T-helper 22 cell (primary cell): ENCODE results near the gene FABP2.
A peak's percentile ranks its signal among the peaks of the same experiment; 100 is the strongest.
"Not testable (repeated sequence)": the region's sequence is repeated elsewhere in the genome, so short reads cannot be mapped to it uniquely, and the experiment has no call there.

Source experiments
- DNase-seq: peaks from one replicate; pipeline ENCODE4 v3.0.0-alpha.2; 2020; ENCODE audit warnings: low read depth

Gene FABP2

DNA sequence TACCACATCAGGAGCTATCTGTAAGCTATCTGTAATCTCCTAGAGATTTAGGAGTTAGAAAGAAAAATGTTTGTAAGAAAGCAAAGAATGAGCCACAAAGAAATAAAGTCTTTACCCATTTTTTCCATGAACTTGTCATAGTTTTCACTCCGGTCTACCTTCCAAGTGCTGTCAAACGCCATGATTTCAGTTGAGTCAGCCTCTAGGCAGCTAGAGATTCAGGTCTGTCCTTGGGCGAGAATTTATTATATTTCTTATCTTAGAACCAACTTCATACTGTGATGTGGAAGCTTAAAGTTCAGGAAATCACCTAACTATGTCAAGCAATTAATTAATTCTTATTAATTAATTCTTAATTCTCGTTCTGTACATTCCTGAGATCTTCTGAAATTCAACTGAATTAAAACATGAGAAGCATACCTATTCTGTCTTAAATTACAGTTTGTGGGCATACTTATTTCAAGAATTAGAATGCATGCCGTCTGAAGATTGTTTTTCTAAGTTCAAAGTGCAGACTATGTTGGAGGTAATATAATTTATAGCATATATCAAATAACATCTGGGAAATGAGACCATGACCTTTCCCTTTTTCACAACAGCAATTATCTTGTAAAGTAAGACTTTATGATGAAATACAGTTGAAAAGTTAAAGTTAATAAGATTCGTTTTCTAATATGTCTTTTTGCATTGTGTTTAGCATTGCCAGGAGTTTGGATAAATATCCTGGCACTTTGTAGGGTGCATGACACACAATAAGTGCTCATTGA is at the start of gene FABP2:
Gene FABP2, minus strand, starts transcription at position 218 of the 767 bp plus-strand sequence. Its CDS starts 36 bp downstream, at position 182.
- DNase-seq: no peak

DNA sequence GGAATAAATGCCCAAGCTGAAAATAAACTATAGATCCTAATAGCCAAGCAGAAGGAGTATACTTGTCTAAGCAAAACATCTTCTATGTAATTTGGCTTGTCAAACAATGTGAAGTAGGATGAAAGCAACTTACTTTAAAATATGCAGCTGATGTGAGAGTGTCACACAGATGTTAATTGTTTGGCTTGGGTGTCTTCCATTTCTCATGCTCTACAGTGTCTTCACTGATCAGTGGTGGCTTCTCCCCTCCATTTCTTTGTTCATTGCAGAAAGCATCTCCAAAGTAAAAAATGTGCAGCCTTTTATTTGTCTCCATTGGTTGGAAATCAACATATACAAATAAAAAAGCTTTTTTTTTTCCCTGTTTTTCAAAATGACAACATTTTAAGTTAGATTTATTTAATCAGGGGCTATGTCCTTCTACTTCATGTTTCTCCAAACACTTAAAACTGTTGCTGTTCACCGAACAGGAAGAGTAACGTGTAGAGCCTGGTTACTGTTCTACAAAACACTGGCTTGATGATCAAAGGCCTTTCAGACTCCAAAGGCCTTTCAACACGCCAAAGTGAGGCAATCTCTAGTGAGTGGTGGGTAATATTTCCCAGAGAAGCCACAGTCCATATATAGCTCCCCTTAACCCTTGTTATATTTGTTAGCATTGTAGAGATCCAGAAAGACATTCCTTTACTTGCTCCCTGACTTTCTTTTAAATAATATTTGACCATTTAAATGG is 49.2 kb upstream of the FABP2 start:
- DNase-seq: not testable (repeated sequence)

DNA sequence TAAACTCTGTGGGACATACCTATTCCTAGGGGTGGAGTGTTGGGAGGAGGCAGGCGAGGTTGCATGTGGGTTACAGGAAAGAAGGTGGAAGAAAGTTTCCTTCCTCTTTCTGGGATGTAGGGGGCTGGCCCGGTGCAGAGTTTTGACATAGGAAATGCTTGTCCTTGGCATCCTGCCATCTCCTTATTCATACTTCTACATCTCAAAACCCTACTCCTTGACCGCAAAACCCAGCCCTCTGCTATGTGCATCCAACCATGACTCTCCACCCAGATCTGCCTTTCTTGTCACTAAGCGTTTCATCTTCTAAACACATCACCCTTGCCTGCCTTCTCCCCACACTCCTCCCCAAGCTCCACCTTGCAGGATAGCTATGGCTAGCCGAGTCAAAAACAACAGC is 48.5 kb upstream of the FABP2 start:
- DNase-seq: peak; percentile 16

DNA sequence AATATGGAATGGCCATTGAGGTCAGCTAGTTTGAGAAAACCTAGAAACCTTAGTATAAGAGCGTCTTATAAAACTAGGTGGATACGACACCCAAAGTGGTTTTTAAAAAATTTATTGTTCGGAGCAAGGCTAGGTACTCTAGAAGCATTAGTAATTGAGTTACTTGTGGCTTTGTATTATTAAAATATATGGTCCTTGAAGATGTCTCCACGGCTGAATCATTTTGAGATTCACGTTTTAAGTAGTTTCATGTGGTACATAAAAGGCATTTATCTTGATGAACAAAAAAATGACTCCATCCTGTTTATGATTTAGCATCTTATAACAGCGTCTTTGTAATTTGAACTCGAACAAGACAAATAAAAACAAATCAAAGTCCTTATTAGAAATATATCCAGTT is 44.9 kb upstream of the FABP2 start:
- not testable (repeated sequence) for DNase-seq

DNA sequence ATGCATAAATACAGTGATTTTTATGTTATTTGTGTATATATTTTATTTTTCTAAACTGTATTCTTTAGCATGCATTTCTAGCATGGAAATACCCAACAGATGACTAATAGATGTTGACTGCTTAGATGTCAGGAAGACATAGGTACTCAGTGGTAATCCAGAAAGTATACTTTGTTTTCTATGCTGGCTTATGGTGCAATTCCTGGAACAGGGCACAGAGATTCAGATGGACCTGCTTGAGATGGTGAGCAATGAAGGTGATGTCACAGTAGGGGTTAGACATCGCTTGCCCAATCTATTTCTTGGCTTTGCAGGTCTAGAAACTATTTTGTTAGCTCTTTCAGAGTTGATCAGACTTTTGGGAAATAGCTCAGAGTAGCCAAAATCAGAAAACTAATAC is 42.3 kb upstream of the FABP2 start:
- DNase-seq: not testable (repeated sequence)

DNA sequence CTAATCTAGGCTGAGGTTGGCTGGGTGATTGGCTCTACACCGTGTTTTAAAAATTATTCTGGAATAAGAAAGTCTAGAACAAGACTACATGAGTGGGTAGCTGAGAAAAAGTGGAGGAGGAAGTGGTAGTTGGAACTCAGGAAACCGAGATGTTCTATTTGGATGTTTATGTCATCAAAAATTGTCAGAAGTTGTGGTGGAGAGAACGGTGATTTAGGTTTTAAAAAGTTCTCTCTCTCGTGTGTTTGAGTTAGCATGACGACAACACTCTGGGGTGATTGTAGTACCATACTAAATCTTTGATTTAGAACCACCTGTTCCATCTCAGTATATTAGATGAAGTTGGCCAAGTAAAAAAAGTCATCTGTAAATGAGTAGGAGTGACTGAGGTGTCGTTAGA is 41.4 kb upstream of the FABP2 start:
- not testable (repeated sequence) for DNase-seq

DNA sequence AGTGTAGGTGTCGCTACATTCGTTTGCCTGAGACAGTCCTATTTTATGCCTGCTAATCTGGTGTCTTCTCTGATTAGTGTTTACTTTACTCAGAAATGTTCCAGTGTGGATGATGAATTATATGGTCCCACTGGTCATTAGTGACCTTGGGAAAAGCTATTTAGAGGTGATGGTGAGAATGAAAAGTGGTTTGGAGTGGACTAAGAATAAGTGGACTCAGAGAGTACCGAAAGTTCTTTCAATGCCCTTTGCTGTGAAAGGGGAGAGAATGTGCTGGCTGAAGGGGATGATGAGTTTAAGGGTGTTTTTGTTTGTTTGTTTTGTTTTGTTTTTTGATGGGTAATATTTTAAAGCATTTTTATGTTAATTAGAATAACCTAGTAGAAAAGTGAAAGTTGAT is 40.5 kb upstream of the FABP2 start:
- not testable (repeated sequence) for DNase-seq

DNA sequence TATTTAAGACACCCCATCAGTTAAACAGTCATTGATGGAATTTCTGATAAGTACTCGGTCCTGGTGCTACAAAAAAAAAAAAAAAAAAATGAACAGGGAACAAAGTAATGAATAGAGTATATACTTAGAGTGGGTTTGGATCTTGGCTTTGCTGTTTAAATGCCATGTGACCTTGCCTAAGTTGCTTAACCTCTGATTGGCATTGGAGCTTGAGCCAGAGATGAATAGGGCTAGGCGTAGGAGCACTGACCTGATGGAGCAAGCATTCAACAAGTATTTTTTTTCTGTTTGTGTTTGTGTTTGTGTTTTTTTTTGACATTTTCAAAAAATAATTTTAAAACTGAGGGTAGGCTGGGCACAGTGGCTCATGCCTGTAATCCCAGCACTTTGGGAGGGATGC is 37.9 kb upstream of the FABP2 start:
- not testable (repeated sequence) for DNase-seq

DNA sequence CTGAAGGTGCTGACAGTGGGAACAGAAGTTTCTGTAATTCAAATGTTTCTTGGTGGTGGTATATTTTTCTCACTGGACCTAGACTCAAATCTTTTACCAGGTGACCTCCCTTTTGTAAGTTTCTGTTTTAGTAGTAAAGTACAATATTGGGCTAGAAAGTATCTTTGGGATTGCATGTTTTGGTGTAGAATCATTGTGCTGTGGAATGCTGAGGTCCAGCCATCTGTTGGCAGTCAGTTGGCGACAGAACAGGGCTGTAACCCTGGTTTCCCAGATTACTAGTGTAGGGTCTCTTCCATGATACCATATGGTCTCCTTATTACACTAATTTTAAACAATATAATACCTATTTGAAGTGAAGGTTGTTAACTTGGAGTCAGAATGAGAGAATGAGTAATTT is 34.9 kb upstream of the FABP2 start:
- not testable (repeated sequence) for DNase-seq

DNA sequence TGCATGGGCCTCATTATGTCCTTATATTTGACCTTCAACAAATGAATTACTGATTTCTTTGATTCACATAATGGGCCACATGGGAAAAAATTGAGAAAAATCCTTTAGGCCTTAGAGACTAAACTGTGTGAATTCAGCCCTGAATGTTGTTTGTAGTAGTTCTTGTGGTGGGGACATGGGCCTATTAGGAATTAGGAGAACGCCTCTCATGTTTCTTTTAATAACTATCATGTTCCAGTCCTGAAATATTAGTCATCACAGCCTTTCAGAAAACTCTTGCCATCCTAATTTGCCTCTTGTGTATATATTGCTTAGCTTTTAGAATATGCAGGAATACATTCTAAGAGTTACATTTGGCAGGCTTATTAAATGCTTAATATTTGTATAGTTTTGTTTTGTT is 34.1 kb upstream of the FABP2 start:
- not testable (repeated sequence) for DNase-seq

DNA sequence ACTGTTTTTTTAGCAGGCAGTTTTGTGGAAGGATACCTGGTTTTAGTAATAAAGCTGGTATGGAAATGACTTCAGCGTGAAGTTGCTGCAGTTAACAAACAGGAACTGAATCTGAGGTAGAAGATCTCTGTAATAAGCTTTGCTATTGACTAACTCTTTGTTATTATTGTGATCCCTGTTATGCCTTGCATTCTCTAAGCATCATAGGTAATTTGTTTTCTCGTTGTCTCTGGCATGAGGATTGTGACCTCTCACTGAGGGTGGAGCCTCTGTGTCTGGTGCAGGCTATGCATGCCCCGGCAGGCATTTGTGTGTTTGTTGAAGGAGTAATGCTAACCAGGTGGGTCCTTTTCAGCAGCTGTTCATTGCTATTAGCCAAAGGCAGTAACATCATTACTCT is 31.4 kb upstream of the FABP2 start:
- not testable (repeated sequence) for DNase-seq

DNA sequence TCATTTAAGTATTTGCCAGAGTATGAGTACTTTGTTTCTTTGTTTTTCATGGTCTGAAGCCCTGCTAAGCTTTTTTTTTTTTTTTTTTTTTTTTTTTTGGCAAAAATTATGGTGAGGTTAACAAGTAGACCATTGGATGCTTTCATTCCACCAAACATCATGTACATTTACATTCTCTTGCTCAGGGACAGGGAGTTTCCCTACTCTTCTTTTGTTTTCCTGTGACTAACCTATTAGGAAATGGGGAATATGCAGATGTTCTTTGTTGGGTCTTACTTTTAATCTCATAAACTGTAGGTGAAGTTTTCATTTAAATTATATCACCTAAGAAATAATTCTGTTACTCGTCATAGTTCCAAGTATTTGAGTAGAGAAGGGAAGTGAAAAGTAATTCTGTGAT is 26.2 kb upstream of the FABP2 start:
- not testable (repeated sequence) for DNase-seq

DNA sequence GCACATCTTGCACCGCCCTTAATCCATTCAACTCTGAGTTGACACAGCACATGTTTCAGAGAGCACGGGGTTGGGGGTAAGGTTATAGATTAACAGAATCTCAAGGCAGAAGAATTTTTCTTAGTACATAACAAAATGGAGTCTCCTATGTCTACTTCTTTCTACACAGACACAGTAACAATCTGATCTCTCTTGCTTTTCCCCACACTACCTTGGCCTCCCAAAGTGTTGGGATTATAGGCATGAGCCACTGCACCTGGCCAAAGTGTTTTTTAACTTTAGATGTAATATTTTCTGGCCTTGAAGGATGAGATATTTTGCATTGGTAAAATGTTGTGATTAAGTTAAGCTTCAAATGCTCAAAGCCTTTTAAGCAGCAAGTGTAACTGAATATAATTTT is 21.4 kb upstream of the FABP2 start:
- DNase-seq: not testable (repeated sequence)

DNA sequence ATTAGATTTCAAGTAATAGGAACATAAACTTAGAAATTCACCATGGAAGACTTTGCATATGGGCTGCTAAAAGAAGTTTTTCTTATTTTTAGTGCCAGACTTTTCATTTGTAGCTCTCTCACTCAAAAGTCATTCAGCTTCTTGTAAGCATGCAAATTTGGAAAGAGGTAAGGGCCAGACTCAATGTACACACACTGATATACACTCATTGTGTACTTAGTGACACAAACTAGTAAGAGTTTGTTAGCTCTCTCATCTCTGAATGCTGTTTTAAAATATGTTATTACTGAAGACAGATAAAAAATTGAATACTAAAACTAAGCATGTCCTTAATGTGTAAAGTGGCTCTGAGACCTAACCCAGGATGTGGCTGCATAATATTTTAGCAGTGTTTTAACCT is 18.0 kb upstream of the FABP2 start:
- DNase-seq: not testable (repeated sequence)

DNA sequence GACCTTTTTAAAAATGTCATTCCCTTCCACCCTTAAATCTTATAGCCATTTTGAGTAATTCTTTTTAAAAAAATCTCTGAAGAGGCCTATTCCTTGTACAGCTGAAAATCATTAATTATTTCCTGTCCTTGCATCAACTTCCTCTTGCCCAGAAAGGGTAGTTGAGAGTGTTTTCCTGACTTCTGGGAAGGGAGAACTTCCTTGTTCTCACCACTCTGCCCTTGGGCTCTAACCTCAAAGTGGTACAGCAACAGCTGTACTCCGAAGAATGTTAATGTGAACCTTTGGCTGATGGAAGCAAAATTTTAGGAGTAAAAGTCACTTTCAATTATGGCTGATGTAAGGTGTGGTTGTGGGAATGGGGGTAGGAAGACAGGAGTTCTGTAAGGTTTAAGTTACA is 15.1 kb upstream of the FABP2 start:
- no peak for DNase-seq

DNA sequence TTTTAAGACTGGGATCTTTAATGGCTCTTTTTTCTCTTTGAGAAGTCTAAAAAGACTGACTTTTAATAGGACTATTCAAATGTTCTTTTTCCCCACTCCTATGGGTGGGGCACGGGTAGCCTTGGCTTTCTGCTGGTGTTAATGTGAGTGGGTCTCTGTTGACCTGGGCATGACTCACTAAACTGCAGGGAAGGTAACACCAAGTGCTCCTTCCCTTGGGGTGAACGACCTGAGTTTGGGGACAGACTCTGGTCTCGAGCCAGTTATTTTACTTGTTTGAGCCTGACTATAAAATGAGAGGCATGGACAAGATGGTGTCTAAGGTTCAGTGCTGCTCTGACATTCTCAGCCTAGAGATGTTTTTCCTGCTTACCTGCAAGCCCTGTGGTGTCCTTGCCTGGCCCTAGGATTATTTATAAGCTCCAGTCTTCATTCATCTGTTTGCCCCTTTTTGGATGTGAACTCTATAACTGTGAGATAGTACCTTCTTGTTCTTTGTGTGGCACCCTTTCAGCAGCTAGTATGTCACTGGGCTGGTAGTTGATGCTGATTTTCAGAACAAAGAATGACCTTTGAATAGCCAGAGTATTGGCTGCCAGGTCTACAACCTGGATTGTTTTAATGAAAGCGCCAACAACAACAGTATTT is 14.5 kb upstream of the FABP2 start:
- DNase-seq: not testable (repeated sequence)

DNA sequence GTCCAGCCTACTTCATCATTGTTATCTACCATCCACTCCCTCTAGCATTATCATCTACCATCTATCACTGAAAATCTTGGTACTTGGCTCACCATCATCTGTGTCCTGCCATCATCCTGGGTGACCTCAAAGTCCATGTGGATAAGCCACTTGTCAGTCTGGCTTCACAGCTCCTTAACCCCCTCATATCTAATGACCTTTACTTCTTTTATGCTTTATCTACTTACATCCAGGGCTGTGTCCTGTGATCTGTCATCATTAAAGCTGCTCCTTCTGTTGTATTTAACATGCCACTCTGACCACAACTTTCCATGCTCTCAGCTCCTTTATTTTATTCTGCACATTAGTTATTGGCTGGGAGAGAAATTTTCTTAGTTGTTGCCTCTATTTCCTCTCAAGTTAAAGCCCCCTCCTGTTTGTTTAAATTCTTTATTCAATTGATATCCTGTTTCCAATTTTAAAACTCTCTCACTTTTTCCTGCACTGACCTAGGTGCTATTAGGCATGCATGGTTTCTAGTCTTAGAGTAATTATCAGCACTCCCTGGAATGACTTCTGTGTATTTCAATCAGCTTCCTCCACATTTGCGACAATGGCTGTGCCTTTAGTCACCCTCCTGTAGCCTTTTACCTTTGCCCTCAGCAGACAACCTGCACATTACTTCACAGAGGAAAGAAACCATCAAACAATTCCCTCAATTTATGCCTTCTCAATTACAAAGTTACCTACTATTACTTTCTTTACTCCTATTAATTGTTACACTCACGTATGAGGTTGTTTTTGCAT is 8.1 kb upstream of the FABP2 start:
- no peak for DNase-seq

DNA sequence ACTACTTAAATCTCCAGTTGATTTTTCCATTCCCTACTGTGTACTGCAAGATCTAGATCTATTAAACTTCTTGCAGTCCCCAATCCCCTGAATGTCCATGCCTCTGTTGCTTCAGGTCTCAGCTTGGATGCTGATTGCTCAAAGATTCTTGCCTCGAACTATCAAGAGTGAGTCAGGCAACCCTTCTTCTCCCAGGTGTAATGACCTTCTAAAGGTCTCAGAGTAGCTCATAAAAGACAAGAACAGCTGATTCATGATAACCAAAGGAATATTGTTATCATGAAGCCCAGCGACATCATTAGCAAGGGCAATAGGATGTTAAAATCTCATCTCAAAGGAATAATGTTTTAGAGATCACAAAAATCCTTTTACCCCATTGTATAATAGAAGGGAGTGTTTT is 6.8 kb upstream of the FABP2 start:
- no peak for DNase-seq

DNA sequence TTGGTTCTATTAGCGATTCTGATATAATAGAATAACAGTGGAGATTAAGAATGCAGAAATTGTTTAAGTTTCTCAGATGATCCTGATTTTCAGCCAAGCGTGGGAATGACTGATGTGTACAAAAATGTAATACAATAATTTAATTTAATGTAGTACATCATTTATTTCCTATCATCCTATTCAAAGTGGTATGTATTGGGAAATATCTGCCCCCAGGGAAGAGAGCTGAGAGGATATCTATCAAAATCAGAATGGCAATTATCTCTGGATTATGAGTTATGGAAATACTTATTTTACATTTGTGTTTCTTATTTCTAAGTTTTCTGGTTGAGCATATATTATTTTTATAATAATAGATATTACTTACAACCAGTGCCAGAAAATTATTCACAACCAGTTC is 3.9 kb downstream of the FABP2 start:
- DNase-seq: no peak

DNA sequence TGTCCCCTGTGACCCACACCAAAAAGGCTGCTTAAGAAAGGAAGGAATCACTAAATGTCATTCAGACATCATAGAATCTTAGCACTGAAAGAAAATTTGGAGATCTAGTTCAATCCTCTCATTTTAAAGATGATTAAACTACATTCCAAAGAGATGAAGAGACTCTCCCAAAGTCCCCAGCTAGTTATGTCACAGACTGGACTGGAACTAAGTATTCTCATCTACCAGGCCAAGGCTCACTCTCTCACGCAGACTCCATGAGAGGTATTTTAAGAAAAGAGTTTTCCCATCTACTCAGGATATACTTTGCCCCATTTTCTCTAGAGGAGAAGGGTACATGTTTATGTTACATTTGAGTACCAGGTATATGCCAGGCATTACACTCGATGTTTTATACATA is 6.9 kb downstream of the FABP2 start:
- no peak for DNase-seq

DNA sequence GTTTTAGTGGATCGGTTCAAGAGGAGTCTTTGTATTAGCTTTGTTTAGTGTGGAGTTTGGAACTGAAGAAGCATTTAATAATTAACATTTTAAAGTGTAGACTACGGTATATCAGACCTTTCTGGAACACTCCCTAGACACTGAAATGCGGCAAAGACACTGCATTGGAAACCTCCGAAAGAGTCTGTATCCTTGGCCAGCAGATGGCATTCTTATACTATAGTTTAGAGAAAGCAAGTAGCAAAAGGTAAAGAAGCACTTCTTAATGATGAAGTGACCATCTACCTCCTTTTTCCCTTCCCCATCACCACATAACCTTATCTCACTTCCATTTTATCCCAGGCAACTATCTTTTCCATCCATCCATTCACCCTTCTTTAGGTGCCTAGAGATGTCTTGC is 7.6 kb downstream of the FABP2 start:
- no peak for DNase-seq

DNA sequence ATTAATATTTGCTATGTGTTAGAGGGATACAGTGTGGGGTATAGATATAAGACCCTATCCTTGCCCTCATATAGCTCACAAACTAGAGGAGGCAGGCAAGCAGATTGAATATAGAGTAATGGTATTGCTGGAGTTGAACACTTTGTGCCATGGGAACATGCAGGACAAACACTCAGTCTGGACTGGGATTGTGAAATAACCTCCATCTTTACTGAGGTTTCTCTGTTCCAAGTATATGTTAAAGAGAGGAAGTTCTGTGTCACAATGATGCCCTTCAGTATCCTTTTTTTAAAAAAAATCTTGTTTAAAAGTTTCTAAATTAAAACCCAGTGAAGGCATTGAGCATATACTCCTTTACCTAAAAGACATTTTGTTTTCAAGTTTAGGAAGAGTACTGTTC is 8.7 kb downstream of the FABP2 start:
- DNase-seq: no peak
